Ishikawa (cell line): ENCODE measurements around the gene RIPK3.

ENCODE experiments used
- CEBPB ChIP-seq: IDR thresholded peaks from 2 replicates; pipeline ENCODE4 v1.6.1; 2012
- EGR1 ChIP-seq: IDR thresholded peaks from 2 replicates; pipeline ENCODE4 v1.6.1; 2012
- MAX ChIP-seq: IDR thresholded peaks from 2 replicates; pipeline ENCODE4 v1.6.1; 2012
- RAD21 ChIP-seq: IDR thresholded peaks from 2 replicates; pipeline ENCODE4 v1.6.1; 2012; ENCODE audit warnings: low read depth
- TAF1 ChIP-seq: IDR thresholded peaks from 2 replicates; pipeline ENCODE4 v1.6.1; 2012; ENCODE audit warnings: low read depth, mild to moderate bottlenecking
- TCF12 ChIP-seq: IDR thresholded peaks from 2 replicates; pipeline ENCODE4 v1.6.1; 2012; ENCODE audit warnings: low read depth
- YY1 ChIP-seq: IDR thresholded peaks from 2 replicates; pipeline ENCODE4 v1.6.1; 2012; ENCODE audit warnings: low read depth
- TF ChIP-seq, protein P1 (sequence below): IDR thresholded peaks from 2 replicates; pipeline ENCODE4 v1.6.1; 2012; ENCODE audit warnings: low read depth, mild to moderate bottlenecking

- no peak for TF ChIP-seq CEBPB
- TF ChIP-seq EGR1 = no peak
- TF ChIP-seq, protein P1, sequence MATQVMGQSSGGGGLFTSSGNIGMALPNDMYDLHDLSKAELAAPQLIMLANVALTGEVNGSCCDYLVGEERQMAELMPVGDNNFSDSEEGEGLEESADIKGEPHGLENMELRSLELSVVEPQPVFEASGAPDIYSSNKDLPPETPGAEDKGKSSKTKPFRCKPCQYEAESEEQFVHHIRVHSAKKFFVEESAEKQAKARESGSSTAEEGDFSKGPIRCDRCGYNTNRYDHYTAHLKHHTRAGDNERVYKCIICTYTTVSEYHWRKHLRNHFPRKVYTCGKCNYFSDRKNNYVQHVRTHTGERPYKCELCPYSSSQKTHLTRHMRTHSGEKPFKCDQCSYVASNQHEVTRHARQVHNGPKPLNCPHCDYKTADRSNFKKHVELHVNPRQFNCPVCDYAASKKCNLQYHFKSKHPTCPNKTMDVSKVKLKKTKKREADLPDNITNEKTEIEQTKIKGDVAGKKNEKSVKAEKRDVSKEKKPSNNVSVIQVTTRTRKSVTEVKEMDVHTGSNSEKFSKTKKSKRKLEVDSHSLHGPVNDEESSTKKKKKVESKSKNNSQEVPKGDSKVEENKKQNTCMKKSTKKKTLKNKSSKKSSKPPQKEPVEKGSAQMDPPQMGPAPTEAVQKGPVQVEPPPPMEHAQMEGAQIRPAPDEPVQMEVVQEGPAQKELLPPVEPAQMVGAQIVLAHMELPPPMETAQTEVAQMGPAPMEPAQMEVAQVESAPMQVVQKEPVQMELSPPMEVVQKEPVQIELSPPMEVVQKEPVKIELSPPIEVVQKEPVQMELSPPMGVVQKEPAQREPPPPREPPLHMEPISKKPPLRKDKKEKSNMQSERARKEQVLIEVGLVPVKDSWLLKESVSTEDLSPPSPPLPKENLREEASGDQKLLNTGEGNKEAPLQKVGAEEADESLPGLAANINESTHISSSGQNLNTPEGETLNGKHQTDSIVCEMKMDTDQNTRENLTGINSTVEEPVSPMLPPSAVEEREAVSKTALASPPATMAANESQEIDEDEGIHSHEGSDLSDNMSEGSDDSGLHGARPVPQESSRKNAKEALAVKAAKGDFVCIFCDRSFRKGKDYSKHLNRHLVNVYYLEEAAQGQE = no peak
- TF ChIP-seq MAX = no peak
- no peak for TF ChIP-seq RAD21
- TF ChIP-seq TAF1 = no peak
- no peak for TF ChIP-seq TCF12
- no peak for TF ChIP-seq YY1
Observed at GRCh38 chr14:24286996-24287395, 52.8 kb downstream of the RIPK3 start.
